ENCODE results near the gene ELMO1. TPM values are rescaled to one million over a fixed set of nuclear protein-coding genes. Genes with fewer than 3 reads are reported as not detected.

ELMO1 gene
- total and polyA plus RNA-seq, 2 of the 13 experiments (the other 11 are each of a cell fraction or from before 2014, with no cell fraction given), result 0.11 to 0.17 TPM

GRCh38 chr7:36961693-36962092 is 487.0 kb downstream of the ELMO1 start (continued):
- TF ChIP-seq MYNN (CRISPR knock-in tag; IDR thresholded peaks at IDR 0.05; ENCODE audit: low read depth) (no peak), AGO1 (IDR thresholded peaks at IDR 0.05; ENCODE audit: low read depth, low read length, poor library complexity, severe bottlenecking) (no peak), ZNF772 (CRISPR knock-in tag; IDR thresholded peaks at IDR 0.05) (no peak), KIAA2018 (CRISPR knock-in tag; IDR thresholded peaks at IDR 0.05; ENCODE audit: borderline replicate concordance) (no peak), MAFG (CRISPR knock-in tag; IDR thresholded peaks at IDR 0.05) (0 out of 2 replicates have a peak, but pooled peaks have one; percentile 53), HOXD1 (CRISPR knock-in tag; IDR thresholded peaks at IDR 0.05) (no peak), ETV6 (CRISPR knock-in tag; conservative IDR thresholded peaks at IDR 0.05) (no peak), KDM3A (CRISPR knock-in tag; IDR thresholded peaks at IDR 0.05; ENCODE audit: low read depth) (no peak), HOXA3 (CRISPR knock-in tag; IDR thresholded peaks at IDR 0.05) (no peak), ZNF205 (CRISPR knock-in tag; IDR thresholded peaks at IDR 0.05) (no peak), NR2F6 (IDR thresholded peaks at IDR 0.05) (0 out of 2 replicates have a peak, but pooled peaks have one; percentile 10), NR2F6 (CRISPR knock-in tag; IDR thresholded peaks at IDR 0.05) (no peak), LCORL (IDR thresholded peaks at IDR 0.05) (no peak), LCORL (CRISPR knock-in tag; IDR thresholded peaks at IDR 0.05) (peak; percentile 23; the same call in 1 of the 2 replicates), HIVEP1 (CRISPR knock-in tag; IDR thresholded peaks at IDR 0.05) (no peak), HNRNPUL1 (IDR thresholded peaks at IDR 0.05; ENCODE audit: low read depth, low read length) (no peak), SNRNP70 (IDR thresholded peaks at IDR 0.05; ENCODE audit: low read depth, low read length) (no peak), KLF15 (CRISPR knock-in tag; IDR thresholded peaks at IDR 0.05; ENCODE audit: borderline replicate concordance) (no peak), SRSF4 (IDR thresholded peaks at IDR 0.05; ENCODE audit: low read depth, low read length, poor library complexity, severe bottlenecking) (no peak), HNRNPK (IDR thresholded peaks at IDR 0.05; ENCODE audit: low read depth, low read length, poor library complexity, severe bottlenecking) (no peak), GTF2F1 (IDR thresholded peaks at IDR 0.05; ENCODE audit: low read length) (no peak), TAF15 (IDR thresholded peaks at IDR 0.05; ENCODE audit: low read depth, low read length, poor library complexity, severe bottlenecking) (no peak), TGIF2 (CRISPR knock-in tag; IDR thresholded peaks at IDR 0.05) (no peak)
- TF ChIP-seq, protein P1, sequence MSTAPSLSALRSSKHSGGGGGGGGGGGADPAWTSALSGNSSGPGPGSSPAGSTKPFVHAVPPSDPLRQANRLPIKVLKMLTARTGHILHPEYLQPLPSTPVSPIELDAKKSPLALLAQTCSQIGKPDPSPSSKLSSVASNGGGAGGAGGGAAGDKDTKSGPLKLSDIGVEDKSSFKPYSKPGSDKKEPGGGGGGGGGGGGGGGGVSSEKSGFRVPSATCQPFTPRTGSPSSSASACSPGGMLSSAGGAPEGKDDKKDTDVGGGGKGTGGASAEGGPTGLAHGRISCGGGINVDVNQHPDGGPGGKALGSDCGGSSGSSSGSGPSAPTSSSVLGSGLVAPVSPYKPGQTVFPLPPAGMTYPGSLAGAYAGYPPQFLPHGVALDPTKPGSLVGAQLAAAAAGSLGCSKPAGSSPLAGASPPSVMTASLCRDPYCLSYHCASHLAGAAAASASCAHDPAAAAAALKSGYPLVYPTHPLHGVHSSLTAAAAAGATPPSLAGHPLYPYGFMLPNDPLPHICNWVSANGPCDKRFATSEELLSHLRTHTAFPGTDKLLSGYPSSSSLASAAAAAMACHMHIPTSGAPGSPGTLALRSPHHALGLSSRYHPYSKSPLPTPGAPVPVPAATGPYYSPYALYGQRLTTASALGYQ (CRISPR knock-in tag; IDR thresholded peaks at IDR 0.05), result no peak

All from HepG2 (cell line).